ENCODE results near the gene SYT15B. TPM values are rescaled to one million over a fixed set of nuclear protein-coding genes. Genes with fewer than 3 reads are reported as not detected.

SYT15B gene
- total RNA-seq, 2 experiments from 2014 or later, result 0.17 to 0.19 TPM

Other genes with a start within 250 kb of the SYT15B start
- gene AGAP9, start 240.0 kb downstream of the SYT15B start, total RNA-seq, result 1 to 10 TPM; 3.5 to 4.0 TPM
- gene NPY4R2, start 155.1 kb upstream of the SYT15B start, total RNA-seq, result not detected
- not detected for gene FAM25C, start 236.2 kb upstream of the SYT15B start, total RNA-seq